NCI-H187 treated with DMSO at 0.1 percent for 48 hours (cell line): Measurements from ENCODE around the gene GNG7.
"Not testable (repeated sequence)": the region's sequence is repeated elsewhere in the genome, so short reads cannot be mapped to it uniquely, and the experiment has no call there.

Experiments
- DNase-seq: peaks from one replicate; lab custom pipeline; 2025; lab: John Stamatoyannopoulos, UW

GNG7 gene

GRCh38 chr19:2600914-2601870 lies 101.3 kb downstream of the GNG7 start:
- DNase-seq = no peak

GRCh38 chr19:2594319-2594718 lies 108.2 kb downstream of the GNG7 start:
- no peak for DNase-seq

GRCh38 chr19:2592824-2593223 lies 109.7 kb downstream of the GNG7 start:
- no peak for DNase-seq

- DNase-seq = no peak
These were observed 110.8 kb downstream of the GNG7 start for GRCh38 chr19:2591537-2592291.

GRCh38 chr19:2590630-2591399 lies 111.7 kb downstream of the GNG7 start:
- no peak for DNase-seq

GRCh38 chr19:2589441-2589840 lies 113.1 kb downstream of the GNG7 start:
- DNase-seq = no peak

- no peak for DNase-seq
These were observed 114.3 kb downstream of the GNG7 start for GRCh38 chr19:2588081-2588777.

GRCh38 chr19:2587001-2587719 lies 115.3 kb downstream of the GNG7 start:
- DNase-seq = no peak

GRCh38 chr19:2586196-2586595 lies 116.3 kb downstream of the GNG7 start:
- no peak for DNase-seq

GRCh38 chr19:2584002-2584401 lies 118.5 kb downstream of the GNG7 start:
- no peak for DNase-seq

GRCh38 chr19:2582984-2583956 lies 119.2 kb downstream of the GNG7 start:
- no peak for DNase-seq

GRCh38 chr19:2580396-2580795 lies 122.1 kb downstream of the GNG7 start:
- DNase-seq = not testable (repeated sequence)

- no peak for DNase-seq
These were observed 122.7 kb downstream of the GNG7 start for GRCh38 chr19:2579678-2580280.

- no peak for DNase-seq
These were observed 123.4 kb downstream of the GNG7 start for GRCh38 chr19:2578901-2579677.

GRCh38 chr19:2578391-2578890 lies 124.1 kb downstream of the GNG7 start:
- no peak for DNase-seq

GRCh38 chr19:2577722-2578335 lies 124.7 kb downstream of the GNG7 start:
- DNase-seq = no peak

- no peak for DNase-seq
These were observed 126.6 kb downstream of the GNG7 start for GRCh38 chr19:2575734-2576481.
